PC-9 (cell line): Measurements from ENCODE around the gene FARP1. TPM values are rescaled to one million over a fixed set of nuclear protein-coding genes. Genes with fewer than 3 reads are reported as not detected.
A peak's percentile ranks its signal among the peaks of the same experiment; 100 is the strongest.

ENCODE experiments used
- BruUV-seq: library from RNA; stranded (reverse); fragments of 400-500 nt; replicated peaks from 2 replicates; lab custom pipeline; 2021; lab: Mats Ljungman, UMichigan
- CTCF ChIA-PET: fragments of 300-600 bp; sonication (Branson Sonifier 250); formaldehyde crosslinking; loops from one replicate; lab custom pipeline; 2022; ENCODE audit warnings: antibody characterized with exemption; lab: Charles Lee
- POLR2A ChIA-PET: fragments of 300-600 bp; sonication (Branson Sonifier 250); formaldehyde crosslinking; loops from one replicate; lab custom pipeline; 2022; ENCODE audit warnings: antibody characterized with exemption; ENCODE audit not compliant: unreplicated experiment; lab: Charles Lee
- DNase-seq, 2 experiments: peaks; one replicate each; pipeline versions ENCODE4 v3.0.0 to v3.0.0-alpha.2; 2015 to 2022; ENCODE audit warnings: mixed read lengths in 1 of 2
- H2AFZ ChIP-seq: fragments of 200-600 bp; sonication (generic); 2 replicates; pipeline ENCODE4 v1.8.1; 2017; ENCODE audit warnings: antibody characterized with exemption
- H3F3A ChIP-seq: fragments of 200-600 bp; sonication (generic); 2 replicates; pipeline ENCODE4 v1.8.1; 2017; ENCODE audit warnings: antibody characterized with exemption, mild to moderate bottlenecking, low read depth; ENCODE audit not compliant: insufficient read depth
- H3K27ac ChIP-seq: fragments of 200-600 bp; sonication (generic); 2 replicates; pipeline ENCODE4 v1.6.1; 2016; ENCODE audit warnings: mixed run types
- H3K27me3 ChIP-seq: fragments of 200-600 bp; sonication (generic); 2 replicates; pipeline ENCODE4 v1.6.1; 2016; ENCODE audit warnings: low read depth, mixed run types; ENCODE audit not compliant: insufficient read depth
- H3K36me3 ChIP-seq: fragments of 200-600 bp; sonication (generic); 2 replicates; pipeline ENCODE4 v1.6.1; 2016; ENCODE audit warnings: low read depth, mixed run types
- H3K4me1 ChIP-seq: fragments of 200-600 bp; sonication (generic); replicated peaks from 2 replicates; pipeline ENCODE4 v1.6.1; 2016; ENCODE audit warnings: mixed run types; ENCODE audit not compliant: insufficient read depth
- H3K4me2 ChIP-seq: fragments of 200-600 bp; sonication (generic); 2 replicates; pipeline ENCODE4 v1.6.1; 2017; ENCODE audit warnings: mixed run types
- H3K4me3 ChIP-seq: fragments of 200-600 bp; sonication (generic); 2 replicates; pipeline ENCODE4 v1.6.1; 2016; ENCODE audit warnings: mixed run types
- H3K79me2 ChIP-seq: fragments of 200-600 bp; sonication (generic); 2 replicates; pipeline ENCODE4 v1.6.1; 2017; ENCODE audit warnings: low read depth, mixed run types
- H3K9me2 ChIP-seq: fragments of 200-600 bp; sonication (generic); 2 replicates; pipeline ENCODE4 v1.8.1; 2017; ENCODE audit warnings: mild to moderate bottlenecking; ENCODE audit not compliant: insufficient read depth
- H3K9me3 ChIP-seq: fragments of 200-600 bp; sonication (generic); 2 replicates; pipeline ENCODE4 v1.8.1; 2016; ENCODE audit warnings: low read depth; ENCODE audit not compliant: insufficient read depth
- H4K20me1 ChIP-seq: fragments of 200-600 bp; sonication (generic); 2 replicates; pipeline ENCODE4 v1.8.1; 2017; ENCODE audit not compliant: insufficient read depth
- EZH2 ChIP-seq: fragments of 200-600 bp; sonication (generic); IDR thresholded peaks from 2 replicates; pipeline ENCODE4 v1.8.0; 2017; ENCODE audit warnings: antibody characterized with exemption, low read depth
- intact Hi-C: fragments of 100-400 bp; cut with micrococcal nuclease; formaldehyde crosslinking; loops from one replicate; pipeline ENCODE4 v1.10.0; 2022; ENCODE audit not compliant: unreplicated experiment
- total RNA-seq: library from RNA; stranded (reverse); gene quantifications from 2 replicates; pipeline ENCODE4 v1.2.3, GENCODE V29; 2021
- TF ChIP-seq, protein P1 (sequence below): fragments of 200-600 bp; sonication (generic); conservative IDR thresholded peaks from 2 replicates; pipeline ENCODE4 v1.6.1; 2017; ENCODE audit warnings: mixed run types, antibody characterized with exemption, mild to moderate bottlenecking, moderate library complexity

The FARP1 gene
- total RNA-seq, 1 experiment from 2014 or later, result 62.1 TPM

DNA sequence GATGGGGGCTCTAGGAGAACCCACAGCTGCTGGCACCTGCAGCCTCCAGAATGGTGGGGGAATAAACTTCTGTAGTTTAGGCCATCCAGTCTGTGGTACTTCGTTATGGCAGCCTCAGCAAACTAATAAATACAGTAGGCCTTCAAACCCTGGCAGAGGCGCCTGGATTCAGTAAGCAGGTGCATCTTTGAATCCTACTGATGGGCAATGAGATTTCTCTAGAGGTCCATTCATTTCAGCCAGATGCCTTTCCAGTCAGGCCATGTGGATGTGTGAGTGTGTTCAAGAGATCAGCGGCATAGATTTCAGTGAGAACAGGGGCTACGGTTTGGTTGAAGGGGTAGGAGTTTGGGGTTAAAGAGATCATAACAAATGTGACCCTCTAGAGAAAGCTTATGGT, 217.7 kb downstream of the FARP1 start:
- intact Hi-C loops, result no loop called here
- H3K27me3 ChIP-seq, result no peaks in the 10 kb centered on the region
- BruUV-seq, result no TSS peak
- no peaks in the 10 kb centered on the region; the same call in 1 of the 2 replicates for H3F3A ChIP-seq
- no peak overlapping the region for H3K4me3 ChIP-seq
- H3K9me2 ChIP-seq, result no peaks in the 10 kb centered on the region
- no peaks in the 10 kb centered on the region for H3K36me3 ChIP-seq
- H4K20me1 ChIP-seq, result no peaks in the 10 kb centered on the region
- H3K4me1 ChIP-seq, result no peaks in the 10 kb centered on the region
- no peak for DNase-seq
- ChIA-PET CTCF (no interaction called here), POLR2A (no interaction called here)
- no peak overlapping the region for H2AFZ ChIP-seq
- no peak for TF ChIP-seq EZH2
- TF ChIP-seq, protein P1, sequence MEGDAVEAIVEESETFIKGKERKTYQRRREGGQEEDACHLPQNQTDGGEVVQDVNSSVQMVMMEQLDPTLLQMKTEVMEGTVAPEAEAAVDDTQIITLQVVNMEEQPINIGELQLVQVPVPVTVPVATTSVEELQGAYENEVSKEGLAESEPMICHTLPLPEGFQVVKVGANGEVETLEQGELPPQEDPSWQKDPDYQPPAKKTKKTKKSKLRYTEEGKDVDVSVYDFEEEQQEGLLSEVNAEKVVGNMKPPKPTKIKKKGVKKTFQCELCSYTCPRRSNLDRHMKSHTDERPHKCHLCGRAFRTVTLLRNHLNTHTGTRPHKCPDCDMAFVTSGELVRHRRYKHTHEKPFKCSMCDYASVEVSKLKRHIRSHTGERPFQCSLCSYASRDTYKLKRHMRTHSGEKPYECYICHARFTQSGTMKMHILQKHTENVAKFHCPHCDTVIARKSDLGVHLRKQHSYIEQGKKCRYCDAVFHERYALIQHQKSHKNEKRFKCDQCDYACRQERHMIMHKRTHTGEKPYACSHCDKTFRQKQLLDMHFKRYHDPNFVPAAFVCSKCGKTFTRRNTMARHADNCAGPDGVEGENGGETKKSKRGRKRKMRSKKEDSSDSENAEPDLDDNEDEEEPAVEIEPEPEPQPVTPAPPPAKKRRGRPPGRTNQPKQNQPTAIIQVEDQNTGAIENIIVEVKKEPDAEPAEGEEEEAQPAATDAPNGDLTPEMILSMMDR, result no peak
- H3K9me3 ChIP-seq, result no peaks in the 10 kb centered on the region
- no peak overlapping the region for H3K27ac ChIP-seq
- no peak overlapping the region for H3K4me2 ChIP-seq
- H3K79me2 ChIP-seq, result no peaks in the 10 kb centered on the region

DNA sequence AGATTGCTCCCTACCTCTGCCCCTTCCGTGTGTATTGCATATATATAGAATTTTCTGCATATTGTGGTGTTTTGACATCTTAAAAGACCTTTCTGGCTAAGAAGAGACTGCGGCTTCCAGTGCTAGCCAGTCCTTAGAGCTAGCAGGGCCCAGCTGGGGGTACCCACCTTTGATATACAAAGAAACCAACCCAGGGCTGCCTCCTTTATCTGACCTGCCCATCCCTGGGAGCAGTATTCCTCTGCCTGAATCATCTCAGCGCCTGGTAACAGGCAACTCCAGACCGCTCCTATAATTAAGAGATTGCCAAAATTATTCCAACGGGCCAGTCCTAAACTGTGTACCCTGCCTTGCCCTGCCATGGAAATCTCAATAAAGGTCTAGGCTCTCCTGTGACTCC, 220.4 kb downstream of the FARP1 start:
- Histone ChIP-seq H3K9me3 (no peaks in the 10 kb centered on the region), H3K27ac (no peak overlapping the region), H3F3A (no peaks in the 10 kb centered on the region; the same call in 1 of the 2 replicates), H3K4me2 (no peak overlapping the region), H3K79me2 (no peaks in the 10 kb centered on the region), H3K4me1 (no peaks in the 10 kb centered on the region), H3K27me3 (no peaks in the 10 kb centered on the region), H3K4me3 (no peak overlapping the region), H3K9me2 (no peaks in the 10 kb centered on the region), H3K36me3 (no peaks in the 10 kb centered on the region), H4K20me1 (no peaks in the 10 kb centered on the region), H2AFZ (no peak overlapping the region)
- ChIA-PET POLR2A (no interaction called here), CTCF (no interaction called here)
- BruUV-seq, result no TSS peak
- DNase-seq, result no peak
- intact Hi-C loops, result no loop called here
- TF ChIP-seq EZH2, result no peak
- TF ChIP-seq, protein P1, result no peak

DNA sequence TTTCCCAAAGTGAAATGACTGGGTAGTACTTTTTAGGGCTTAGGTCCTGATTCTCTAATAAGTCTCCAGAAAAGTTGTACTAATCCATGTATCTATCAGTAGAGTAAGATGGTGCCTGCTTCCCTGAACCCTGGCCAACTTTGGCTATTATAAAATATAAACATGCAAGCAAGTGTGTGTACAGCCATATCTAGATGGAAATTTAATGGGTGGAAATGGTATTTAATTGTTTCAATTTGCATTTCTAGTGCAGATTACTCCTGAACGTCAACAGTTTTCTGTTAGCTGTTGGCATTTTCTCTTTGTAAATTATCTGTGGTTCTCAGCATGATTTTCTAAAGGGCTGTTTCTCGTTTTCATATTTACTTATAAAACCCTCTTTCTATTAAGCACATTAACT, 221.3 kb downstream of the FARP1 start:
- H3K4me1 ChIP-seq, result no peaks in the 10 kb centered on the region
- BruUV-seq, result no TSS peak
- no peak overlapping the region for H2AFZ ChIP-seq
- no peak overlapping the region for H3K4me3 ChIP-seq
- H3K9me2 ChIP-seq, result no peaks in the 10 kb centered on the region
- CTCF ChIA-PET, result no interaction called here
- no peaks in the 10 kb centered on the region for H3K9me3 ChIP-seq
- H3K27me3 ChIP-seq, result no peaks in the 10 kb centered on the region
- H3K27ac ChIP-seq, result no peak overlapping the region
- H4K20me1 ChIP-seq, result no peaks in the 10 kb centered on the region
- no peak overlapping the region for H3K4me2 ChIP-seq
- DNase-seq, result peak in 1 of 2 experiments; percentile 12
- no peaks in the 10 kb centered on the region for H3K79me2 ChIP-seq
- intact Hi-C loops, result no loop called here
- H3K36me3 ChIP-seq, result no peaks in the 10 kb centered on the region
- H3F3A ChIP-seq, result no peaks in the 10 kb centered on the region
- POLR2A ChIA-PET, result no interaction called here
- TF ChIP-seq, protein P1, result no peak
- TF ChIP-seq EZH2, result no peak
